Measurements from ENCODE around the gene RXRA. TPM values are rescaled to one million over a fixed set of nuclear protein-coding genes. Genes with fewer than 3 reads are reported as not detected.

RXRA gene
- total RNA-seq, 1 experiment from 2014 or later: 31.6 TPM

DNA sequence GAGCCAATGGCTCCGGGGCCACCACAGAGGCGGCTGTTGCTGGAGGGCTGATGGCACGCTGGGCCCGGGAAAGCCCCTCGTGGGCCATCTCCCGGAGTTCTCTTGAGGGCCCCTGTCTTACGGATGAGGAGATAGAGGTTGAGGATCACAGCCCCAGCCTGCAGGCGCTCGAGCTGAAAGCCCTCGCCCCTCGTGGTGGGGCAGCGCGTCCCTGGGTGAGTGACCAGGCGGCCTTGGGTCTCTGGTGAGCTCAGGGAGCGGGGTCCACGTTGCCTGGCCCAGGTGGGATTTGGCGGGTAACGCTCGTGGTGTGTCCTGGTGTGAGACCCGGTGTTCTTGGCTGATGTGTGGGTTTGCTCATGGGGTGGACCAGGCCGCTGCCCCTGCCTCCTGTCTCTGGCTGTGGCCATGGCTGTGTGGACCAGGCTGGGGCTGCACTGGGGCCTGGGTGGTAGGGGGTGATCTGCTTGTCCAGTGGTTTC, 38.9 kb downstream of the RXRA start:
- ATAC-seq (no peak), DNase-seq (ENCODE audit: low read depth, low spot score) (no peak)
- intact Hi-C loops (cut with micrococcal nuclease; ENCODE audit: unreplicated experiment) (no loop called here), in situ Hi-C loops (cut with HindIII; ENCODE audit: low pct_unique_long_range_greater_than_20kb, low sequenced_read_pairs) (no loop called here)
- H3K4me3 ChIP-seq (ENCODE audit: low read depth in 2 of 2, low read length in 2 of 2): no peak overlapping the region
- POLR2A ChIA-PET: no interaction called here
- H3K27me3 ChIP-seq (ENCODE audit: control insufficient read depth, insufficient read depth, low read length): no peaks in the 10 kb centered on the region
- no TSS peak for BruUV-seq (replicated peaks)
- no peaks in the 10 kb centered on the region for H3K9me3 ChIP-seq (ENCODE audit: control insufficient read depth, insufficient read depth, low read depth, low read length)
- H3K27ac ChIP-seq (ENCODE audit: low read length): no peak overlapping the region
- CTCF ChIA-PET: no interaction called here
- H3K36me3 ChIP-seq (ENCODE audit: control insufficient read depth, insufficient read depth, low read length): no peaks in the 10 kb centered on the region
- TF ChIP-seq TCF7L2 (IDR thresholded peaks at IDR 0.05; ENCODE audit: low read depth, low read length): no peak
- TF ChIP-seq, protein P1, sequence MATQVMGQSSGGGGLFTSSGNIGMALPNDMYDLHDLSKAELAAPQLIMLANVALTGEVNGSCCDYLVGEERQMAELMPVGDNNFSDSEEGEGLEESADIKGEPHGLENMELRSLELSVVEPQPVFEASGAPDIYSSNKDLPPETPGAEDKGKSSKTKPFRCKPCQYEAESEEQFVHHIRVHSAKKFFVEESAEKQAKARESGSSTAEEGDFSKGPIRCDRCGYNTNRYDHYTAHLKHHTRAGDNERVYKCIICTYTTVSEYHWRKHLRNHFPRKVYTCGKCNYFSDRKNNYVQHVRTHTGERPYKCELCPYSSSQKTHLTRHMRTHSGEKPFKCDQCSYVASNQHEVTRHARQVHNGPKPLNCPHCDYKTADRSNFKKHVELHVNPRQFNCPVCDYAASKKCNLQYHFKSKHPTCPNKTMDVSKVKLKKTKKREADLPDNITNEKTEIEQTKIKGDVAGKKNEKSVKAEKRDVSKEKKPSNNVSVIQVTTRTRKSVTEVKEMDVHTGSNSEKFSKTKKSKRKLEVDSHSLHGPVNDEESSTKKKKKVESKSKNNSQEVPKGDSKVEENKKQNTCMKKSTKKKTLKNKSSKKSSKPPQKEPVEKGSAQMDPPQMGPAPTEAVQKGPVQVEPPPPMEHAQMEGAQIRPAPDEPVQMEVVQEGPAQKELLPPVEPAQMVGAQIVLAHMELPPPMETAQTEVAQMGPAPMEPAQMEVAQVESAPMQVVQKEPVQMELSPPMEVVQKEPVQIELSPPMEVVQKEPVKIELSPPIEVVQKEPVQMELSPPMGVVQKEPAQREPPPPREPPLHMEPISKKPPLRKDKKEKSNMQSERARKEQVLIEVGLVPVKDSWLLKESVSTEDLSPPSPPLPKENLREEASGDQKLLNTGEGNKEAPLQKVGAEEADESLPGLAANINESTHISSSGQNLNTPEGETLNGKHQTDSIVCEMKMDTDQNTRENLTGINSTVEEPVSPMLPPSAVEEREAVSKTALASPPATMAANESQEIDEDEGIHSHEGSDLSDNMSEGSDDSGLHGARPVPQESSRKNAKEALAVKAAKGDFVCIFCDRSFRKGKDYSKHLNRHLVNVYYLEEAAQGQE (IDR thresholded peaks at IDR 0.05; ENCODE audit: insufficient read depth in 1 of 2, low read depth in 2 of 2, low read length in 1 of 2): no peak
- TF ChIP-seq SIN3A (IDR thresholded peaks at IDR 0.05; ENCODE audit: borderline replicate concordance, insufficient read depth, low read depth, low read length): no peak
- no peak for TF ChIP-seq POLR2AphosphoS5 (IDR thresholded peaks at IDR 0.05; ENCODE audit: low read depth, low read length)
- TF ChIP-seq, protein P2, sequence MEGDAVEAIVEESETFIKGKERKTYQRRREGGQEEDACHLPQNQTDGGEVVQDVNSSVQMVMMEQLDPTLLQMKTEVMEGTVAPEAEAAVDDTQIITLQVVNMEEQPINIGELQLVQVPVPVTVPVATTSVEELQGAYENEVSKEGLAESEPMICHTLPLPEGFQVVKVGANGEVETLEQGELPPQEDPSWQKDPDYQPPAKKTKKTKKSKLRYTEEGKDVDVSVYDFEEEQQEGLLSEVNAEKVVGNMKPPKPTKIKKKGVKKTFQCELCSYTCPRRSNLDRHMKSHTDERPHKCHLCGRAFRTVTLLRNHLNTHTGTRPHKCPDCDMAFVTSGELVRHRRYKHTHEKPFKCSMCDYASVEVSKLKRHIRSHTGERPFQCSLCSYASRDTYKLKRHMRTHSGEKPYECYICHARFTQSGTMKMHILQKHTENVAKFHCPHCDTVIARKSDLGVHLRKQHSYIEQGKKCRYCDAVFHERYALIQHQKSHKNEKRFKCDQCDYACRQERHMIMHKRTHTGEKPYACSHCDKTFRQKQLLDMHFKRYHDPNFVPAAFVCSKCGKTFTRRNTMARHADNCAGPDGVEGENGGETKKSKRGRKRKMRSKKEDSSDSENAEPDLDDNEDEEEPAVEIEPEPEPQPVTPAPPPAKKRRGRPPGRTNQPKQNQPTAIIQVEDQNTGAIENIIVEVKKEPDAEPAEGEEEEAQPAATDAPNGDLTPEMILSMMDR (IDR thresholded peaks at IDR 0.05): no peak
- peaks cover 16% of the 10 kb centered on the region for H3K4me1 ChIP-seq (ENCODE audit: control insufficient read depth, insufficient read depth, low read length)

DNA sequence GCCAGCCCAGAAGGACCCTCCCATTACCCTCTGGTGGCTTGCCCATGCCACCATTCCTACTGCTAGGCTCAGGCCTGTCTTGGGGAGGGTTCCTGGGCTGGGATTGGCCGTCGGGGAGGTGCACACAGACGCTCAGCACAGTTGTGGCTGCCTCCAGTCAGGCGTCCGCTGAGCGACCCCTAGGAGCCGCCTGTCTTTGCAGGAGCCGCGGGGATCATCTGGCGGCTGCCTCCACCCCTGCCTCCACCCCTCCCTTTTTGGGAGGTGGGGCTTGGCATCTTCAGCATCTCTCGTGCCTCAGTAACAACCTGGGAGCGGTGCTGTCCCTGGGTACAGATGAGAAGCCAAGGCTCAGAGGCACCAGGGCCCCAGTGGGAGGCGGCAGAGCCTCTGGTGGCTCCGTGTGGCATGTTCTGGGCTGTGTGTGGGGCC, 39.6 kb downstream of the RXRA start:
- POLR2A ChIA-PET: interaction anchor here (0.7 kb wide), 1 partner anchor 13 kb away, joined by 3 read pairs; no protein-coding TSS in a partner anchor
- in situ Hi-C loops (cut with HindIII; ENCODE audit: low pct_unique_long_range_greater_than_20kb, low sequenced_read_pairs): no loop called here
- DNase-seq (ENCODE audit: low read depth, low spot score) (no peak), ATAC-seq (peak; percentile 45)
- TF ChIP-seq, protein P2 (IDR thresholded peaks at IDR 0.05): no peak
- TF ChIP-seq SIN3A (IDR thresholded peaks at IDR 0.05; ENCODE audit: borderline replicate concordance, insufficient read depth, low read depth, low read length) (no peak), TCF7L2 (IDR thresholded peaks at IDR 0.05; ENCODE audit: low read depth, low read length) (no peak), POLR2AphosphoS5 (IDR thresholded peaks at IDR 0.05; ENCODE audit: low read depth, low read length) (no peak)
- TF ChIP-seq, protein P1 (IDR thresholded peaks at IDR 0.05; ENCODE audit: insufficient read depth in 1 of 2, low read depth in 2 of 2, low read length in 1 of 2): no peak
- H3K4me1 ChIP-seq (ENCODE audit: control insufficient read depth, insufficient read depth, low read length): peaks cover 16% of the 10 kb centered on the region
- intact Hi-C loops (cut with micrococcal nuclease; ENCODE audit: unreplicated experiment): no loop called here
- no TSS peak for BruUV-seq (replicated peaks)
- H3K36me3 ChIP-seq (ENCODE audit: control insufficient read depth, insufficient read depth, low read length): no peaks in the 10 kb centered on the region
- H3K27ac ChIP-seq (ENCODE audit: low read length): no peak overlapping the region
- CTCF ChIA-PET: no interaction called here
- no peak overlapping the region for H3K4me3 ChIP-seq (ENCODE audit: low read depth in 2 of 2, low read length in 2 of 2)
- H3K9me3 ChIP-seq (ENCODE audit: control insufficient read depth, insufficient read depth, low read depth, low read length): no peaks in the 10 kb centered on the region
- H3K27me3 ChIP-seq (ENCODE audit: control insufficient read depth, insufficient read depth, low read length): no peaks in the 10 kb centered on the region

Data from Panc1 (cell line).